CD4-positive, alpha-beta T cell treated with Interferon alpha-2 for 1 hour (primary cell): ENCODE measurements around the gene IRX4.
"Not testable (repeated sequence)": the region's sequence is repeated elsewhere in the genome, so short reads cannot be mapped to it uniquely, and the experiment has no call there.

Experiments
- DNase-seq, 2 donors: peaks; one replicate each; pipeline ENCODE4 v3.0.0-alpha.2; 2020 to 2022

IRX4 gene

GRCh38 chr5:1877103-1878049 is 5.3 kb downstream of the IRX4 start:
- no peak for DNase-seq

GRCh38 chr5:1876660-1877064 is 6.1 kb downstream of the IRX4 start:
- DNase-seq, result no peak

- no peak for DNase-seq
These were observed 6.7 kb downstream of the IRX4 start for GRCh38 chr5:1875843-1876659.

- no peak for DNase-seq
These were observed 7.4 kb downstream of the IRX4 start for GRCh38 chr5:1875281-1875842.

GRCh38 chr5:1874771-1875220 is 7.9 kb downstream of the IRX4 start:
- no peak for DNase-seq

- no peak for DNase-seq
These were observed 8.4 kb downstream of the IRX4 start for GRCh38 chr5:1874348-1874747.

GRCh38 chr5:1873243-1873959 is 9.3 kb downstream of the IRX4 start:
- DNase-seq, result no peak

- DNase-seq, result no peak
These were observed 11.3 kb downstream of the IRX4 start for GRCh38 chr5:1871441-1871840.

- DNase-seq, result not testable (repeated sequence)
These were observed 12.1 kb downstream of the IRX4 start for GRCh38 chr5:1870435-1871272.

GRCh38 chr5:1868886-1869475 is 13.7 kb downstream of the IRX4 start:
- DNase-seq, result no peak

GRCh38 chr5:1867815-1868143 is 14.9 kb downstream of the IRX4 start:
- no peak for DNase-seq

- DNase-seq, result no peak
These were observed 15.5 kb downstream of the IRX4 start for GRCh38 chr5:1867114-1867814.

GRCh38 chr5:1865948-1866347 is 16.8 kb downstream of the IRX4 start:
- no peak for DNase-seq

GRCh38 chr5:1865486-1865885 is 17.2 kb downstream of the IRX4 start:
- DNase-seq, result no peak

GRCh38 chr5:1864896-1865440 is 17.8 kb downstream of the IRX4 start:
- DNase-seq, result no peak

GRCh38 chr5:1860949-1861348 is 21.8 kb downstream of the IRX4 start:
- no peak for DNase-seq

- DNase-seq, result no peak
These were observed 22.6 kb downstream of the IRX4 start for GRCh38 chr5:1860021-1860610.

GRCh38 chr5:1859099-1859498 is 23.6 kb downstream of the IRX4 start:
- no peak for DNase-seq

- no peak for DNase-seq
These were observed 24.3 kb downstream of the IRX4 start for GRCh38 chr5:1858436-1858835.

GRCh38 chr5:1857256-1857600 is 25.5 kb downstream of the IRX4 start:
- DNase-seq, result no peak
